Measurements from ENCODE around the gene CBFA2T3. TPM values are rescaled to one million over a fixed set of nuclear protein-coding genes. Genes with fewer than 3 reads are reported as not detected.

Gene CBFA2T3
- total and polyA plus RNA-seq, 2 donors = 11.2 to 19.1 TPM

DNA sequence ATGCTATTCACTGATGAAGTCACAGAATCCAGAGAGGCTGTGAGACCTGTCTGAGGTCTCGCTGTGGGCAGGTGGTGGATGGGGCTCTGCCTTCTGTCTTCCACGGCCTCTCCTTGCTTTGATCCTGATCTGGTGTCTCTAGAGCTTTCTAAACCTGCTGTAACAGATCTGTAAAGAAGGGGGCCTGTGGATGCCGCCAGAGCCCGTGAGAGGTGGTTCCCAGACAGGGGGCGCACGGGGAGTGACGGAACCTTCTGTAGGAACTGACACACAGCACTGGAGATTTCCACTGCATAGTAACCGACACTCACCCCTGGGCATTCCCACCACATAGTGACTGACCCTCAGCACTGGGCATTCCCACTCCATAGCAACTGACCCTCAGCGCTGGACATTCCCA is 16.0 kb downstream of the CBFA2T3 start:
- Histone ChIP-seq H3K27ac (ENCODE audit: low read depth in 1 of 2, low read length in 1 of 2) (no peak overlapping the region), H3K36me3 (ENCODE audit: control insufficient read depth in 2 of 2, insufficient read depth in 2 of 2, low read length in 1 of 2) (peaks cover 0 to 5% of the 10 kb centered on the region in 2 donors), H3K27me3 (ENCODE audit: control insufficient read depth in 2 of 2, insufficient read depth in 1 of 2, low read length in 1 of 2) (peaks cover 0 to 11% of the 10 kb centered on the region in 2 donors), H3K4me1 (ENCODE audit: control insufficient read depth in 2 of 2, insufficient read depth in 2 of 2, low read length in 2 of 2) (peaks cover 57 to 98% of the 10 kb centered on the region in 2 donors), H3K4me3 (ENCODE audit: low read length in 2 of 2) (no peak overlapping the region), H3K9me3 (ENCODE audit: control insufficient read depth in 2 of 2, insufficient read depth in 1 of 2, low read length in 1 of 2) (peaks cover 0 to 36% of the 10 kb centered on the region in 2 donors)
- 87% methylated on average over 9 of the region's 9 CpGs for WGBS
- peak in 1 of 9 donors; percentile 54 for DNase-seq (ENCODE audit: low read depth in 6 of 9, low spot score in 9 of 9)

DNA sequence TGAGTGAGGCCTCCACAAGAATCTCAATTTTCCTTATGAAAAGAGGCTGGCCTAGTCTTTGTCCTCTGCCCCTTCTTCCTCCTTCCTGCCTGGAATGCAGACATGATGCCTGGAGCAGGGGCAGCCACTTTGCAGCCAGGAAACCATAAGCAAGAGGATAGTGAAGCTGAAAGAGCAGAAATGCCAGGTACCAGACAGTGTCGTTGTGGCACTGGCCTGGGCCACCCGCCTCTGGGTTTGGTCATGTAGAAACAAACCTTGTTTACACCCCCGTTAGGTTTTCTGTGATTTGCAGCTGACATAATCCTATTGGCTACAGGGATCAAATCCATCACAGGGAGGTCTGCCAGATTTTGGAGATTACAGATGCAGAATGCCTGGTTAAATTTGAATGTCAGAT is 16.5 kb downstream of the CBFA2T3 start:
- WGBS = 97% methylated on average over 3 of the region's 3 CpGs
- H3K4me3 ChIP-seq (ENCODE audit: low read length in 2 of 2) = no peak overlapping the region
- peaks cover 0 to 5% of the 10 kb centered on the region in 2 donors for H3K36me3 ChIP-seq (ENCODE audit: control insufficient read depth in 2 of 2, insufficient read depth in 2 of 2, low read length in 1 of 2)
- H3K27me3 ChIP-seq (ENCODE audit: control insufficient read depth in 2 of 2, insufficient read depth in 1 of 2, low read length in 1 of 2) = peaks cover 0 to 11% of the 10 kb centered on the region in 2 donors
- DNase-seq (ENCODE audit: low read depth in 6 of 9, low spot score in 9 of 9) = no peak
- H3K4me1 ChIP-seq (ENCODE audit: control insufficient read depth in 2 of 2, insufficient read depth in 2 of 2, low read length in 2 of 2) = peaks cover 53 to 94% of the 10 kb centered on the region in 2 donors
- H3K27ac ChIP-seq (ENCODE audit: low read depth in 1 of 2, low read length in 1 of 2) = no peak overlapping the region
- H3K9me3 ChIP-seq (ENCODE audit: control insufficient read depth in 2 of 2, insufficient read depth in 1 of 2, low read length in 1 of 2) = peaks cover 0 to 31% of the 10 kb centered on the region in 2 donors

DNA sequence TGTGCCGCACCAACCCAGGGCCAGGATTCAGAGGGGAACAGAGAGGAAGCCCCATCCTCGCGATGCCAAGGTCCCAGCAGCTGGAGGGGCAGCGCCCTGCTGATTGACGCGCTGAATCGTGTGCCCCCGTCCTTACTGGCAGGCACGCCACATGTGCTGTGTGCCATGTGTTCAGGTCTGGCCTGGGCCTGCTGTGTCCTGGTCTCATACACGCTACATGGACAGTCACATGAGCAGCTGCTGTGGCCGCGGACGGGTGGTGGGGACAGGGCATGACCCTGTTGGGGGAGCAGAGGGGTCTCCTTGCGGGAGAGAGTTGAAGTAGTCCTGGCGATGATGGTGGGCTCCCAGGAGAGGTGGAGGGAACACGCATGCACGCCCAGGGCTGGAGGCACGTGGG is 18.0 kb downstream of the CBFA2T3 start:
- no peak for DNase-seq (ENCODE audit: low read depth in 6 of 9, low spot score in 9 of 9)
- Histone ChIP-seq H3K36me3 (ENCODE audit: control insufficient read depth in 2 of 2, insufficient read depth in 2 of 2, low read length in 1 of 2) (peaks cover under 1 to 5% of the 10 kb centered on the region in 2 donors), H3K27me3 (ENCODE audit: control insufficient read depth in 2 of 2, insufficient read depth in 1 of 2, low read length in 1 of 2) (peaks cover 0 to 11% of the 10 kb centered on the region in 2 donors), H3K4me3 (ENCODE audit: low read length in 2 of 2) (no peak overlapping the region), H3K4me1 (ENCODE audit: control insufficient read depth in 2 of 2, insufficient read depth in 2 of 2, low read length in 2 of 2) (peaks cover 46 to 81% of the 10 kb centered on the region in 2 donors), H3K27ac (ENCODE audit: low read depth in 1 of 2, low read length in 1 of 2) (no peak overlapping the region), H3K9me3 (ENCODE audit: control insufficient read depth in 2 of 2, insufficient read depth in 1 of 2, low read length in 1 of 2) (peaks cover 0 to 24% of the 10 kb centered on the region in 2 donors)
- WGBS = 97% methylated on average over 18 of the region's 18 CpGs

DNA sequence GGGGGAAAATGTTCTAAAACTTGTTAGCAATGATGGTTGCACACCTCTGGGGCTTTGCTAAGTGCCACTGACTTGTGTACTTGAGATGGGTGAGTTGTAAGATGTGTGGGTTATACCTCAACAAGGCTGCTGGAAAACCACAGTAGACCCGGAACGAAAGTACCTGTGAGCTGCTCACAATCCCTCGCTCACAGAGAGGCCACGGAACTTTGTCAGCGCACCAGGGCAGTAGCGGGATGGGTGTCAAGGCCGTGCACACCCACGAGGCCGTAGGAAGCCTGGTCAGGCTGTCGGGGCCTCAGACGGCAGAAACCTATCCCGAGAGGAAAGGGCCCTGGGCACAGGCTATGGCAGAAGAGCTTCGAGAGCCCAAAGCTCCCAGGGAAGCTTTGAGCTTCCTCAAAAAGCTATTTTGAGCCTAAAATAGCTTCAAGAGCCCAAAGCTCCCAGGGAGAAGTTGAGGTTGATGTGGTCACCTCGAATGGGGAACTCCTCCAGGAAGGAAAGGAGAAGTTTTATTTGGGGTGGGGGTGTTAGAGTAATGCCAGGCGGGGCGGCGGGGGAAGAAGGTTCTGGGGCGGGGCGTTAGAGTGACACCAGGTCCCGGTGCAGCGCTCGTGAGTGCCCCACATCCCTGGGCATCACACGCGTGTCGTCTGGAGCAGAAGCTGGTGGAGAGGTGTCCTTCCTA is 19.0 kb downstream of the CBFA2T3 start:
- H3K9me3 ChIP-seq (ENCODE audit: control insufficient read depth in 2 of 2, insufficient read depth in 1 of 2, low read length in 1 of 2) = peaks cover 0 to 19% of the 10 kb centered on the region in 2 donors
- peaks cover 38 to 71% of the 10 kb centered on the region in 2 donors for H3K4me1 ChIP-seq (ENCODE audit: control insufficient read depth in 2 of 2, insufficient read depth in 2 of 2, low read length in 2 of 2)
- H3K36me3 ChIP-seq (ENCODE audit: control insufficient read depth in 2 of 2, insufficient read depth in 2 of 2, low read length in 1 of 2) = peaks cover 0 to 3% of the 10 kb centered on the region in 2 donors
- 26% methylated on average over 25 of the region's 25 CpGs for WGBS
- H3K4me3 ChIP-seq (ENCODE audit: low read length in 2 of 2) = no peak overlapping the region
- H3K27me3 ChIP-seq (ENCODE audit: control insufficient read depth in 2 of 2, insufficient read depth in 1 of 2, low read length in 1 of 2) = peaks cover 0 to 11% of the 10 kb centered on the region in 2 donors
- DNase-seq (ENCODE audit: low read depth in 6 of 9, low spot score in 9 of 9) = peak in 2 of 9 donors; percentile 53 to 73
- H3K27ac ChIP-seq (ENCODE audit: low read depth in 1 of 2, low read length in 1 of 2) = peak overlapping the region in 1 of 2 donors; percentile 14

DNA sequence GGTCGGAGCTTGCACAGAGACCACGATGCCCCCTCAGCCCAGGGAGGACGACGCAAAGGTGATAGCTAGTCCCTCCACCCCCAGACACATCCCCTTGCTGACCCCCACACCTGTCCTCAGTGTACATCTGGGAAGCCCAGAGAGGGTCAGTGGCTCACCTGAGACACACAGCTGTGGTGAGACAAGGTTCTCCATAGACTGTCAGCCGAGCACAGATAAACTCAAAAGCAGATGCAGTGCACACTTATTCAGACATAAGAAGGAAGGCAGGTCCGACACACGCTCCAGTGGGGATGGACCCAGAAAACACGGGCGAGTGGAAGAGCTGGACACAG is 19.6 kb downstream of the CBFA2T3 start:
- Histone ChIP-seq H3K36me3 (ENCODE audit: control insufficient read depth in 2 of 2, insufficient read depth in 2 of 2, low read length in 1 of 2) (peaks cover 0 to 3% of the 10 kb centered on the region in 2 donors), H3K9me3 (ENCODE audit: control insufficient read depth in 2 of 2, insufficient read depth in 1 of 2, low read length in 1 of 2) (peaks cover 0 to 19% of the 10 kb centered on the region in 2 donors), H3K4me3 (ENCODE audit: low read length in 2 of 2) (no peak overlapping the region), H3K4me1 (ENCODE audit: control insufficient read depth in 2 of 2, insufficient read depth in 2 of 2, low read length in 2 of 2) (peaks cover 32 to 64% of the 10 kb centered on the region in 2 donors), H3K27ac (ENCODE audit: low read depth in 1 of 2, low read length in 1 of 2) (peak overlapping the region in 1 of 2 donors; percentile 14), H3K27me3 (ENCODE audit: control insufficient read depth in 2 of 2, insufficient read depth in 1 of 2, low read length in 1 of 2) (peaks cover 0 to 11% of the 10 kb centered on the region in 2 donors)
- no peak for DNase-seq (ENCODE audit: low read depth in 6 of 9, low spot score in 9 of 9)
- 81% methylated on average over 9 of the region's 9 CpGs for WGBS

DNA sequence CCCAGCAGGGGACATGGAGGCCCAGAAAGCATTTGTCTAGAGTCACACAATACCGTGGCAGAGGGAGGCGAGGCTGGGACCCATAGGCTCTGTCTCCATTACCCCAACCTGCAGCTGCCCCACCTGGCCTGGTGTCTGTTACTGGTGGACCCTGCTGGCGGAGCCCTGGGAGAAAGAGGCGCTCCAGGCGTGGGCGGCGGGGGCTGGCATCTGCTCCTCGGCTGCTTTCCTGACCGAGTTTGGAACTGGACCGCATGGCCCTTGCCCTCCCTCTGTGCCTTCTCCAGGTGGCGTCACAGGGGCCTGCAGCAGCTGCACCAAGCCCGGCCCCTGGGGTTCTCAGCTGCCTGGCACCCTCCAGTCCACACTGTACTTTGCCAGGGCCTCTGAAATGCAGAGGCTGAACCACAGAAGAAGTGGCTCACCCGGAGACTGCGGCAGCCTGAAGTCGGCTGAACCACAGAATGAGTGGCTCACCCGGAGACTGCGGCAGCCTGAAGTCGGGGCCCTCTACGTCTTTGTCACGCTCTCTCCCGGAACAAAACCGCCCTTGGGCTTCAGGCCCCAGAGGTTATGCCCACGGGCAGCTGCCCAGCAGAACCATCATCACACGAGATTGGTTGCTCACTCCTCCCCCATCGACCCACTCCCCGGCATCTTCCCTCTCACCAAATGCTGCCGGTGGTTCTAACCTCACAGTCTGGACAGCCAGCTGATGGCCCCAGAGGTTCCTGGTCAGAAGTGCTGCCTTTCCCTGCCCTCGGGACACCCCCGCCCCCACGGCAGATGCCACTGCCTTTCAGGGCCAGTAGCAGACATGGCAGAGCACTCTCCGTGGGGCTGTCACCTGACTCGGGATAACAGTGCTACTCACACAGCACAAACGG is 20.2 kb downstream of the CBFA2T3 start:
- no peak overlapping the region for H3K4me3 ChIP-seq (ENCODE audit: low read length in 2 of 2)
- peaks cover 27 to 58% of the 10 kb centered on the region in 2 donors for H3K4me1 ChIP-seq (ENCODE audit: control insufficient read depth in 2 of 2, insufficient read depth in 2 of 2, low read length in 2 of 2)
- WGBS = 82% methylated on average over 33 of the region's 33 CpGs
- DNase-seq (ENCODE audit: low read depth in 6 of 9, low spot score in 9 of 9) = peak in 1 of 9 donors; percentile 32
- H3K27ac ChIP-seq (ENCODE audit: low read depth in 1 of 2, low read length in 1 of 2) = no peak overlapping the region
- peaks cover 0 to 19% of the 10 kb centered on the region in 2 donors for H3K9me3 ChIP-seq (ENCODE audit: control insufficient read depth in 2 of 2, insufficient read depth in 1 of 2, low read length in 1 of 2)
- peaks cover 0 to 11% of the 10 kb centered on the region in 2 donors for H3K27me3 ChIP-seq (ENCODE audit: control insufficient read depth in 2 of 2, insufficient read depth in 1 of 2, low read length in 1 of 2)
- H3K36me3 ChIP-seq (ENCODE audit: control insufficient read depth in 2 of 2, insufficient read depth in 2 of 2, low read length in 1 of 2) = peaks cover 0 to 5% of the 10 kb centered on the region in 2 donors

DNA sequence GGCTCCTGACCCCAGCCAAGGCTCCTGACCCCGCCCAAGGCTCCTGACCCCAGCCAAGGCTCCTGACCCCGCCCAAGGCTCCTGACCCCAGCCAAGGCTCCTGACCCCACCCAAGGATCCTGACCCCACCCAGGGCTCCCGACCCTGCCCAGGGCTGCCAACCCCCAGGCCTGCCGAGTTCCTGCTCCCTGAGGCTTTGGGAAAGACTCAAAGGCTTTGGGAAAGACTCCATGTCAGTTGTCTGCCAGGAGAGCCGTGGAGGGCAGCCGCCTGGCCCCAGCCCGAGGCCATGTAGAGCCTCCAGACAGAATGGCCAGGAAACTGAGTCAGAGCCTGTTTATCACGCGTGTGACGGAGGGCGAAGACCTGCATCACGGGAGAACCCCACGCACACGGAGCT is 21.1 kb downstream of the CBFA2T3 start:
- H3K36me3 ChIP-seq (ENCODE audit: control insufficient read depth in 2 of 2, insufficient read depth in 2 of 2, low read length in 1 of 2) = peaks cover 2 to 6% of the 10 kb centered on the region in 2 donors
- H3K27ac ChIP-seq (ENCODE audit: low read depth in 1 of 2, low read length in 1 of 2) = no peak overlapping the region
- peaks cover 27 to 50% of the 10 kb centered on the region in 2 donors for H3K4me1 ChIP-seq (ENCODE audit: control insufficient read depth in 2 of 2, insufficient read depth in 2 of 2, low read length in 2 of 2)
- no peak for DNase-seq (ENCODE audit: low read depth in 6 of 9, low spot score in 9 of 9)
- H3K27me3 ChIP-seq (ENCODE audit: control insufficient read depth in 2 of 2, insufficient read depth in 1 of 2, low read length in 1 of 2) = peaks cover 0 to 11% of the 10 kb centered on the region in 2 donors
- H3K4me3 ChIP-seq (ENCODE audit: low read length in 2 of 2) = no peak overlapping the region
- H3K9me3 ChIP-seq (ENCODE audit: control insufficient read depth in 2 of 2, insufficient read depth in 1 of 2, low read length in 1 of 2) = peaks cover 0 to 16% of the 10 kb centered on the region in 2 donors
- 97% methylated on average over 14 of the region's 14 CpGs for WGBS

DNA sequence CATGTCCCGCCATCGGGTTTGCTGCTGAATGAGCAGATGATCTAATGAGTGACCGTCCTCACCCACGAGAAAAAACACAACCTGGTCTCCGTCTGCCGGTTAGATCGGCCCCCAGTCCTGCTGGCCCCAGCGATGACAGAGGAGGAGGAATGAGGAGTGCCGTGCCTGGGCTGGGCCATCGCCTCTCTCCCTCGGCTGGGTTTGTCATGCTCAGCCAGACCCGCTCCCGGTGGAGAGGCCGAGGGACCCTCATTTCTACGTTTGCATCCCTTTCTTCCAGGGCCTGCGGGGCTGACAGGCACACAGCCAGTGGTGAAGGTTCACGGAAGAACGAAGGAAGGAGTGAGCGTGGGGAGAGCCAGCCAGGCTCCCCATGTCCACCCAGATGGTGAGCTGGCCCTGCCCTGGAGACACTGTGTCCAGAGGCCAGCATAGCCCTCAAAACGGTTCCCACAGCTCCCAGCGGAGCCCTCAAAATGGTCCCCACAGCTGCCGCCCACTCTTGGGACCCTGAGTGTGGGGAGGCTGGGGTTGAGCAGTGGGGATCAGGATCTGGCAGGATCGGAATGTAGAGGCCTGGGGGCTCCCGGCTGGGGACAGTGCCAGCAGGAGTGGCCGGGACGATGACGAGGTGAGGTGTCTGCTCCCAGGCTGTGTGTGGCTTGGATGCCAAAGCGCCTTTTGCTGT is 23.9 kb downstream of the CBFA2T3 start:
- Histone ChIP-seq H3K4me3 (ENCODE audit: low read length in 2 of 2) (no peak overlapping the region), H3K4me1 (ENCODE audit: control insufficient read depth in 2 of 2, insufficient read depth in 2 of 2, low read length in 2 of 2) (peaks cover 17 to 22% of the 10 kb centered on the region in 2 donors), H3K9me3 (ENCODE audit: control insufficient read depth in 2 of 2, insufficient read depth in 1 of 2, low read length in 1 of 2) (peaks cover 0 to 11% of the 10 kb centered on the region in 2 donors), H3K36me3 (ENCODE audit: control insufficient read depth in 2 of 2, insufficient read depth in 2 of 2, low read length in 1 of 2) (peaks cover 2 to 6% of the 10 kb centered on the region in 2 donors), H3K27me3 (ENCODE audit: control insufficient read depth in 2 of 2, insufficient read depth in 1 of 2, low read length in 1 of 2) (peaks cover 0 to 2% of the 10 kb centered on the region in 2 donors), H3K27ac (ENCODE audit: low read depth in 1 of 2, low read length in 1 of 2) (no peak overlapping the region)
- WGBS = 96% methylated on average over 28 of the region's 28 CpGs
- DNase-seq (ENCODE audit: low read depth in 6 of 9, low spot score in 9 of 9) = no peak

Data from thymus (tissue), 11 donors.